ENCODE data around the gene TMEM165.

The TMEM165 gene

GRCh38 chr4:55440786-55441185 is 45.0 kb downstream of the TMEM165 start:
- Histone ChIP-seq H3K4me1 (ENCODE audit: control insufficient read depth in 1 of 2, insufficient read depth in 2 of 2, low read length in 2 of 2) (no peaks in the 10 kb centered on the region), H3K23ac (ENCODE audit: low read length) (no peak overlapping the region), H3K79me2 (ENCODE audit: control insufficient read depth, insufficient read depth, low read length, poor library complexity) (no peaks in the 10 kb centered on the region), H3K27ac (ENCODE audit: low read depth, low read length) (no peak overlapping the region), H4K12ac (ENCODE audit: low read depth, low read length) (no peak overlapping the region), H3K4me3 (ENCODE audit: low read depth, low read length) (no peak overlapping the region), H4K8ac (ENCODE audit: low read depth, low read length) (no peak overlapping the region), H2BK5ac (ENCODE audit: low read depth, low read length, poor library complexity) (no peak overlapping the region), H3K27me3 (ENCODE audit: insufficient read depth, low read length) (no peaks in the 10 kb centered on the region), H2AK5ac (ENCODE audit: low read length) (no peak overlapping the region), H3K9me3 (ENCODE audit: insufficient read depth, low read depth, low read length) (no peaks in the 10 kb centered on the region), H4K91ac (ENCODE audit: low read depth, low read length) (no peak overlapping the region), H2AFZ (ENCODE audit: insufficient read depth, low read length, poor library complexity) (no peak overlapping the region), H2BK120ac (ENCODE audit: insufficient read depth, low read length, poor library complexity) (no peak overlapping the region), H3K4me2 (ENCODE audit: low read length) (no peak overlapping the region), H3K14ac (ENCODE audit: low read length) (no peak overlapping the region), H3K18ac (ENCODE audit: low read length) (no peak overlapping the region), H3K9ac (ENCODE audit: low read length) (peak overlapping the region; percentile 48), H3K79me1 (ENCODE audit: low read length) (no peaks in the 10 kb centered on the region), H3K4ac (ENCODE audit: low read depth, low read length) (no peak overlapping the region), H2BK12ac (ENCODE audit: low read length) (no peak overlapping the region), H3K36me3 (ENCODE audit: control insufficient read depth in 1 of 2, insufficient read depth in 2 of 2, low read length in 2 of 2) (peaks cover 8 to 9% of the 10 kb centered on the region in 2 experiments)
- WGBS (ENCODE audit: extremely low coverage, insufficient coverage, insufficient read length): no CpG with 5 or more reads among the region's 2 CpGs
- no peak for DNase-seq

GRCh38 chr4:55442541-55442940 is 46.8 kb downstream of the TMEM165 start:
- Histone ChIP-seq H4K12ac (ENCODE audit: low read depth, low read length) (no peak overlapping the region), H4K91ac (ENCODE audit: low read depth, low read length) (no peak overlapping the region), H3K4me3 (ENCODE audit: low read depth, low read length) (no peak overlapping the region), H3K4me2 (ENCODE audit: low read length) (no peak overlapping the region), H3K9ac (ENCODE audit: low read length) (no peak overlapping the region), H2AK5ac (ENCODE audit: low read length) (no peak overlapping the region), H3K4ac (ENCODE audit: low read depth, low read length) (no peak overlapping the region), H4K8ac (ENCODE audit: low read depth, low read length) (no peak overlapping the region), H2BK12ac (ENCODE audit: low read length) (no peak overlapping the region), H2BK120ac (ENCODE audit: insufficient read depth, low read length, poor library complexity) (no peak overlapping the region), H3K36me3 (ENCODE audit: control insufficient read depth in 1 of 2, insufficient read depth in 2 of 2, low read length in 2 of 2) (peaks cover 5 to 10% of the 10 kb centered on the region in 2 experiments), H3K27ac (ENCODE audit: low read depth, low read length) (no peak overlapping the region), H3K79me2 (ENCODE audit: control insufficient read depth, insufficient read depth, low read length, poor library complexity) (no peaks in the 10 kb centered on the region), H3K14ac (ENCODE audit: low read length) (no peak overlapping the region), H3K27me3 (ENCODE audit: insufficient read depth, low read length) (no peaks in the 10 kb centered on the region), H2AFZ (ENCODE audit: insufficient read depth, low read length, poor library complexity) (no peak overlapping the region), H2BK5ac (ENCODE audit: low read depth, low read length, poor library complexity) (no peak overlapping the region), H3K23ac (ENCODE audit: low read length) (no peak overlapping the region), H3K4me1 (ENCODE audit: control insufficient read depth in 1 of 2, insufficient read depth in 2 of 2, low read length in 2 of 2) (no peaks in the 10 kb centered on the region), H3K79me1 (ENCODE audit: low read length) (no peaks in the 10 kb centered on the region), H3K9me3 (ENCODE audit: insufficient read depth, low read depth, low read length) (no peaks in the 10 kb centered on the region), H3K18ac (ENCODE audit: low read length) (no peak overlapping the region)
- no peak for DNase-seq
- WGBS (ENCODE audit: extremely low coverage, insufficient coverage, insufficient read length): no CpG with 5 or more reads among the region's 1 CpG

GRCh38 chr4:55444827-55445226 is 49.1 kb downstream of the TMEM165 start:
- Histone ChIP-seq H2BK5ac (ENCODE audit: low read depth, low read length, poor library complexity) (no peak overlapping the region), H3K23ac (ENCODE audit: low read length) (no peak overlapping the region), H4K91ac (ENCODE audit: low read depth, low read length) (no peak overlapping the region), H3K18ac (ENCODE audit: low read length) (no peak overlapping the region), H3K14ac (ENCODE audit: low read length) (no peak overlapping the region), H3K4me3 (ENCODE audit: low read depth, low read length) (no peak overlapping the region), H3K4ac (ENCODE audit: low read depth, low read length) (no peak overlapping the region), H3K36me3 (ENCODE audit: control insufficient read depth in 1 of 2, insufficient read depth in 2 of 2, low read length in 2 of 2) (peaks cover 4 to 9% of the 10 kb centered on the region in 2 experiments), H3K4me1 (ENCODE audit: control insufficient read depth in 1 of 2, insufficient read depth in 2 of 2, low read length in 2 of 2) (no peaks in the 10 kb centered on the region), H3K79me1 (ENCODE audit: low read length) (no peaks in the 10 kb centered on the region), H2BK120ac (ENCODE audit: insufficient read depth, low read length, poor library complexity) (no peak overlapping the region), H2AFZ (ENCODE audit: insufficient read depth, low read length, poor library complexity) (no peak overlapping the region), H3K27ac (ENCODE audit: low read depth, low read length) (no peak overlapping the region), H2BK12ac (ENCODE audit: low read length) (no peak overlapping the region), H2AK5ac (ENCODE audit: low read length) (no peak overlapping the region), H4K12ac (ENCODE audit: low read depth, low read length) (no peak overlapping the region), H3K4me2 (ENCODE audit: low read length) (no peak overlapping the region), H3K9me3 (ENCODE audit: insufficient read depth, low read depth, low read length) (no peaks in the 10 kb centered on the region), H3K79me2 (ENCODE audit: control insufficient read depth, insufficient read depth, low read length, poor library complexity) (no peaks in the 10 kb centered on the region), H3K27me3 (ENCODE audit: insufficient read depth, low read length) (no peaks in the 10 kb centered on the region), H4K8ac (ENCODE audit: low read depth, low read length) (no peak overlapping the region), H3K9ac (ENCODE audit: low read length) (no peak overlapping the region)
- no CpG with 5 or more reads among the region's 2 CpGs for WGBS (ENCODE audit: extremely low coverage, insufficient coverage, insufficient read length)
- DNase-seq: peak in 1 of 2 donors; percentile 12

- no CpG with 5 or more reads among the region's 2 CpGs for WGBS (ENCODE audit: extremely low coverage, insufficient coverage, insufficient read length)
- Histone ChIP-seq H3K79me2 (ENCODE audit: control insufficient read depth, insufficient read depth, low read length, poor library complexity) (no peaks in the 10 kb centered on the region), H2BK12ac (ENCODE audit: low read length) (no peak overlapping the region), H3K27ac (ENCODE audit: low read depth, low read length) (no peak overlapping the region), H3K9me3 (ENCODE audit: insufficient read depth, low read depth, low read length) (no peaks in the 10 kb centered on the region), H3K18ac (ENCODE audit: low read length) (no peak overlapping the region), H4K8ac (ENCODE audit: low read depth, low read length) (no peak overlapping the region), H3K23ac (ENCODE audit: low read length) (no peak overlapping the region), H3K4me2 (ENCODE audit: low read length) (no peak overlapping the region), H3K4me1 (ENCODE audit: control insufficient read depth in 1 of 2, insufficient read depth in 2 of 2, low read length in 2 of 2) (no peaks in the 10 kb centered on the region), H3K14ac (ENCODE audit: low read length) (no peak overlapping the region), H3K9ac (ENCODE audit: low read length) (no peak overlapping the region), H2BK120ac (ENCODE audit: insufficient read depth, low read length, poor library complexity) (no peak overlapping the region), H3K36me3 (ENCODE audit: control insufficient read depth in 1 of 2, insufficient read depth in 2 of 2, low read length in 2 of 2) (peaks cover 4 to 11% of the 10 kb centered on the region in 2 experiments), H2AK5ac (ENCODE audit: low read length) (no peak overlapping the region), H2BK5ac (ENCODE audit: low read depth, low read length, poor library complexity) (no peak overlapping the region), H3K79me1 (ENCODE audit: low read length) (no peaks in the 10 kb centered on the region), H2AFZ (ENCODE audit: insufficient read depth, low read length, poor library complexity) (no peak overlapping the region), H4K12ac (ENCODE audit: low read depth, low read length) (no peak overlapping the region), H3K4ac (ENCODE audit: low read depth, low read length) (no peak overlapping the region), H3K4me3 (ENCODE audit: low read depth, low read length) (no peak overlapping the region), H4K91ac (ENCODE audit: low read depth, low read length) (no peak overlapping the region), H3K27me3 (ENCODE audit: insufficient read depth, low read length) (no peaks in the 10 kb centered on the region)
- peak; percentile 2 to 50 for DNase-seq
Observed at GRCh38 chr4:55445921-55446577, 50.3 kb downstream of the TMEM165 start.

Data from trophoblast cell (in vitro differentiated cells and primary cell).